Lower lobe of right lung (tissue), 2 donors: ENCODE measurements around the gene ZNF626. TPM values are rescaled to one million over a fixed set of nuclear protein-coding genes. Genes with fewer than 3 reads are reported as not detected.

Source experiments
- ATAC-seq, 2 donors: fragments of 200-7000 bp; cut with Tn5 transposase; one replicate each; pipeline ENCODE4 v1.9.1; 2020 to 2022; ENCODE audit warnings: mild to moderate bottlenecking in 2 of 2, moderate library complexity in 2 of 2
- DNase-seq: peaks from one replicate; pipeline ENCODE4 v3.0.0-alpha.2; 2020
- H3K27ac ChIP-seq: fragments of 200-600 bp; one replicate; pipeline ENCODE4 v1.8.0; 2022
- H3K27me3 ChIP-seq: fragments of 200-600 bp; one replicate; pipeline ENCODE4 v1.8.0; 2022; ENCODE audit warnings: low read depth
- H3K36me3 ChIP-seq: fragments of 200-600 bp; one replicate; pipeline ENCODE4 v1.8.0; 2022; ENCODE audit warnings: mild to moderate bottlenecking
- H3K4me1 ChIP-seq: fragments of 200-600 bp; one replicate; pipeline ENCODE4 v1.8.0; 2022
- H3K4me3 ChIP-seq: fragments of 200-600 bp; one replicate; pipeline ENCODE4 v1.8.0; 2022; ENCODE audit warnings: mild to moderate bottlenecking
- H3K9me3 ChIP-seq: fragments of 200-600 bp; one replicate; pipeline ENCODE4 v1.8.0; 2022
- intact Hi-C: fragments of 100-400 bp; cut with DNase I; formaldehyde crosslinking; loops from one replicate; pipeline ENCODE4 v1.11.0; 2022
- total RNA-seq: library from RNA; stranded (reverse); fragmentation: NEBNext Ultra II Directional; extraction: Animal tissue kit (Norgen Biotek cat#: 25700); gene quantifications from one replicate; pipeline ENCODE4 v1.2.1, GENCODE V29; 2021
- TF ChIP-seq, protein P1 (sequence below): fragments of 200-600 bp; IDR thresholded peaks from one replicate; pipeline ENCODE4 v1.8.0; 2022; ENCODE audit warnings: antibody characterized with exemption, mild to moderate bottlenecking
- donor health status: DM: no; HTN: yes; CAD: no; lungs with severe emphysema.

Gene ZNF626
- total RNA-seq, 1 donor from 2014 or later: 14.0 TPM

DNA sequence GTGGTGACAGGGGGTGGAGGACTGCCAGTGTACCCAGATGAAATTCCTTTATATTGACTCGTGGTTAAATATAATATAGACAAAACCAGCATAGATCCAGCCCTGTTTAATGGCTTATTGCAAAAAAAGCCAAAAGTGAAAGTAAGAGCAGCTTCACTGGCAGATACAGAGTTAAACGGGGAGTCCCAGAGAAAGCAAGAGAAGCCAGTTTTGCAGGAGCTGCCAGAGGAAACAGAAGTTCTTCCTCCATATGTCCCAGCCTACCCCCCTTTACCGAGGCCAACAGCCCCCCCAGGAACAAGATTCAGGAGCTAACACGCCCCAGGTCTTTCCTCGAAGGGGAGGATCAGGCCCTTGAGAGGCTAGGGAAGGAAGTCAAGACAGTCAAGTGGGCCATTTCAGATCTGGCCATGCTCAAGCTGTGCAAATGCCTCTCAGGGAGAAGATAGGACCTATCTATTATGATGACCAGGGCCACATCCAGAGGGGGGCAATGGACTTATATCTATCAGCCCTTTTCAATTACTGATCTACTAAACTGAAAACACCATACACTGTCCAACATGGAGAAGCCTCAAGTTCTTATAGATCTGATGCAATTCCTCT lies 48.6 kb downstream of the ZNF626 start:
- H3K4me1 ChIP-seq: no peaks in the 10 kb centered on the region
- no peaks in the 10 kb centered on the region for H3K36me3 ChIP-seq
- intact Hi-C loops: no loop called here
- H3K9me3 ChIP-seq: peaks cover 54% of the 10 kb centered on the region
- no peak for ATAC-seq
- H3K4me3 ChIP-seq: peak overlapping the region; percentile 25
- TF ChIP-seq, protein P1, sequence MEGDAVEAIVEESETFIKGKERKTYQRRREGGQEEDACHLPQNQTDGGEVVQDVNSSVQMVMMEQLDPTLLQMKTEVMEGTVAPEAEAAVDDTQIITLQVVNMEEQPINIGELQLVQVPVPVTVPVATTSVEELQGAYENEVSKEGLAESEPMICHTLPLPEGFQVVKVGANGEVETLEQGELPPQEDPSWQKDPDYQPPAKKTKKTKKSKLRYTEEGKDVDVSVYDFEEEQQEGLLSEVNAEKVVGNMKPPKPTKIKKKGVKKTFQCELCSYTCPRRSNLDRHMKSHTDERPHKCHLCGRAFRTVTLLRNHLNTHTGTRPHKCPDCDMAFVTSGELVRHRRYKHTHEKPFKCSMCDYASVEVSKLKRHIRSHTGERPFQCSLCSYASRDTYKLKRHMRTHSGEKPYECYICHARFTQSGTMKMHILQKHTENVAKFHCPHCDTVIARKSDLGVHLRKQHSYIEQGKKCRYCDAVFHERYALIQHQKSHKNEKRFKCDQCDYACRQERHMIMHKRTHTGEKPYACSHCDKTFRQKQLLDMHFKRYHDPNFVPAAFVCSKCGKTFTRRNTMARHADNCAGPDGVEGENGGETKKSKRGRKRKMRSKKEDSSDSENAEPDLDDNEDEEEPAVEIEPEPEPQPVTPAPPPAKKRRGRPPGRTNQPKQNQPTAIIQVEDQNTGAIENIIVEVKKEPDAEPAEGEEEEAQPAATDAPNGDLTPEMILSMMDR: no peak
- no peak for DNase-seq
- H3K27ac ChIP-seq: no peak overlapping the region
- H3K27me3 ChIP-seq: no peaks in the 10 kb centered on the region

DNA sequence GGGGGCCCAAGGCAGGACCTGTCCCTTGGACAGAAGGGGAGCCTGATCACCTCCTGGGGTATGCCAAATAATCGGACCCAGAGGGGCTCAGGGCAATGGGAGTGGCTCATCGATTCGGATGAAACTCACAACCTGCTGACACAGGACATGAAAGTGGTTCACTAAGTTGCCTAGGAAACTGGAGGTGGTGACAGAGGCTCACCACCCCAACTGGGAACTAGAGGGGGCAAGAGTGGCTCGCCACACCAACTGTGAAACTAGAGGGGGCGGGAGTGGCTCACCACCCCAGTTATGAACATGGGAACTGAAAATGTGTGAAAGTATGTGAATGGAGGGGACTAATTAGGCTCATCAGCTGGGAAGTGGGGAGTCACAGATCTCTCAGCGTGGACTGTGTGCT lies 49.5 kb downstream of the ZNF626 start:
- no peak overlapping the region for H3K4me3 ChIP-seq
- DNase-seq (no peak), ATAC-seq (no peak)
- H3K27ac ChIP-seq: no peak overlapping the region
- TF ChIP-seq, protein P1: no peak
- H3K36me3 ChIP-seq: no peaks in the 10 kb centered on the region
- H3K27me3 ChIP-seq: no peaks in the 10 kb centered on the region
- peaks cover 47% of the 10 kb centered on the region for H3K9me3 ChIP-seq
- intact Hi-C loops: no loop called here
- H3K4me1 ChIP-seq: no peaks in the 10 kb centered on the region

DNA sequence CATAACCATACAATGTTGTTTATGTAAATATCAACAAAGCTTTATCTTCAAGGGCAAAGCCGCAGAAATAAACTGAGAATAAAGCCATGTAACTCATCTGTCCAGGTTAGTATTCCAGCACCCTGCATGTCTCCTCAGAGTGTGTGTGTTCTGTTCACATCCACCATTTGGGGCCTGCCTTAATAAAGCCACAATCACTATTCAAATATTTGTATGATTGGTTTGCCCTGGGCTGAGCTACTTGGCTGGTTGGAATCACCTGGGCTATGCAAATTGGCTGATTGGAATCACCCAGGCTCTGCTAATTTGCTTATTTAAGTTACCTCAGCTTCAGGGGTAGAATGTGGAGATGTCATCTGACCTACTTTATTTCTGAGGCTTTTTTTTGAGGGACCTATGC lies 53.4 kb downstream of the ZNF626 start:
- no peak overlapping the region for H3K4me3 ChIP-seq
- intact Hi-C loops: no loop called here
- H3K36me3 ChIP-seq: no peaks in the 10 kb centered on the region
- no peaks in the 10 kb centered on the region for H3K4me1 ChIP-seq
- DNase-seq (no peak), ATAC-seq (no peak)
- peaks cover 50% of the 10 kb centered on the region for H3K9me3 ChIP-seq
- no peak overlapping the region for H3K27ac ChIP-seq
- no peaks in the 10 kb centered on the region for H3K27me3 ChIP-seq
- TF ChIP-seq, protein P1: no peak

Other genes with a start within 250 kb of the ZNF626 start
- gene ZNF737, start 95.8 kb downstream of the ZNF626 start, total RNA-seq: 18.3 TPM
- 7.6 TPM for gene ZNF66, start 114.7 kb upstream of the ZNF626 start, total RNA-seq